ENCODE results near the gene CALM3. TPM values are rescaled to one million over a fixed set of nuclear protein-coding genes. Genes with fewer than 3 reads are reported as not detected.
A peak's percentile ranks its signal among the peaks of the same experiment; 100 is the strongest.
"Not testable (repeated sequence)": the region's sequence is repeated elsewhere in the genome, so short reads cannot be mapped to it uniquely, and the experiment has no call there.

The CALM3 gene
- polyA plus RNA-seq, 4 donors: 189 to 429 (median 298) TPM

- H3K4me3 ChIP-seq (ENCODE audit: low read depth in 1 of 3, low read length in 3 of 3); H3K27me3 ChIP-seq (ENCODE audit: control insufficient read depth in 3 of 3, insufficient read depth in 3 of 3, low read length in 3 of 3); H3K27ac ChIP-seq (ENCODE audit: low read depth in 1 of 3, low read length in 2 of 3); FAIRE-seq; H3K9me3 ChIP-seq (ENCODE audit: control insufficient read depth in 2 of 2, insufficient read depth in 1 of 2, low read depth in 1 of 2, low read length in 1 of 2); H3K36me3 ChIP-seq (ENCODE audit: control insufficient read depth in 3 of 3, insufficient read depth in 2 of 3, low read depth in 1 of 3, low read length in 3 of 3); H3K4me1 ChIP-seq (ENCODE audit: control insufficient read depth in 3 of 3, insufficient read depth in 2 of 3, low read depth in 1 of 3, low read length in 2 of 3); DNase-seq: not testable (repeated sequence)
- 87 to 88% (median 87%) methylated on average over 8 of the region's 8 CpGs for WGBS, 3 donors
These were observed 41.5 kb upstream of the CALM3 start for GRCh38 chr19:46559675-46560074.

GRCh38 chr19:46564701-46565100 is 36.4 kb upstream of the CALM3 start:
- no peaks in the 10 kb centered on the region for H3K9me3 ChIP-seq (ENCODE audit: control insufficient read depth in 2 of 2, insufficient read depth in 1 of 2, low read depth in 1 of 2, low read length in 1 of 2)
- H3K4me3 ChIP-seq (ENCODE audit: low read depth in 1 of 3, low read length in 3 of 3): no peak overlapping the region
- H3K4me1 ChIP-seq (ENCODE audit: control insufficient read depth in 3 of 3, insufficient read depth in 2 of 3, low read depth in 1 of 3, low read length in 2 of 3): no peaks in the 10 kb centered on the region
- H3K27ac ChIP-seq (ENCODE audit: low read depth in 1 of 3, low read length in 2 of 3): no peak overlapping the region
- no peak for DNase-seq
- no peak for FAIRE-seq
- no peaks in the 10 kb centered on the region for H3K27me3 ChIP-seq (ENCODE audit: control insufficient read depth in 3 of 3, insufficient read depth in 3 of 3, low read length in 3 of 3)
- no peaks in the 10 kb centered on the region for H3K36me3 ChIP-seq (ENCODE audit: control insufficient read depth in 3 of 3, insufficient read depth in 2 of 3, low read depth in 1 of 3, low read length in 3 of 3)

- no peaks in the 10 kb centered on the region for H3K36me3 ChIP-seq (ENCODE audit: control insufficient read depth in 3 of 3, insufficient read depth in 2 of 3, low read depth in 1 of 3, low read length in 3 of 3)
- DNase-seq (peak; percentile 18 to 25), FAIRE-seq (no peak)
- no peaks in the 10 kb centered on the region for H3K27me3 ChIP-seq (ENCODE audit: control insufficient read depth in 3 of 3, insufficient read depth in 3 of 3, low read length in 3 of 3)
- H3K4me3 ChIP-seq (ENCODE audit: low read depth in 1 of 3, low read length in 3 of 3): no peak overlapping the region
- H3K4me1 ChIP-seq (ENCODE audit: control insufficient read depth in 3 of 3, insufficient read depth in 2 of 3, low read depth in 1 of 3, low read length in 2 of 3): no peaks in the 10 kb centered on the region
- H3K27ac ChIP-seq (ENCODE audit: low read depth in 1 of 3, low read length in 2 of 3): no peak overlapping the region
- WGBS, 3 donors: 25 to 56% (median 55%) methylated on average over 5 of the region's 5 CpGs
- no peaks in the 10 kb centered on the region for H3K9me3 ChIP-seq (ENCODE audit: control insufficient read depth in 2 of 2, insufficient read depth in 1 of 2, low read depth in 1 of 2, low read length in 1 of 2)
These were observed 29.6 kb upstream of the CALM3 start for GRCh38 chr19:46571495-46571894.

GRCh38 chr19:46573679-46574498 is 27.2 kb upstream of the CALM3 start:
- FAIRE-seq (no peak), DNase-seq (no peak)
- 62 to 74% (median 71%) methylated on average over 8 of the region's 8 CpGs for WGBS, 3 donors

GRCh38 chr19:46574533-46574932 is 26.6 kb upstream of the CALM3 start:
- DNase-seq (no peak), FAIRE-seq (no peak)
- H3K4me3 ChIP-seq (ENCODE audit: low read depth in 1 of 3, low read length in 3 of 3): no peak overlapping the region
- no peak overlapping the region for H3K27ac ChIP-seq (ENCODE audit: low read depth in 1 of 3, low read length in 2 of 3)
- no peaks in the 10 kb centered on the region for H3K9me3 ChIP-seq (ENCODE audit: control insufficient read depth in 2 of 2, insufficient read depth in 1 of 2, low read depth in 1 of 2, low read length in 1 of 2)
- H3K4me1 ChIP-seq (ENCODE audit: control insufficient read depth in 3 of 3, insufficient read depth in 2 of 3, low read depth in 1 of 3, low read length in 2 of 3): no peaks in the 10 kb centered on the region
- no peaks in the 10 kb centered on the region for H3K27me3 ChIP-seq (ENCODE audit: control insufficient read depth in 3 of 3, insufficient read depth in 3 of 3, low read length in 3 of 3)
- WGBS, 3 donors: 57 to 73% (median 60%) methylated on average over 11 of the region's 11 CpGs
- H3K36me3 ChIP-seq (ENCODE audit: control insufficient read depth in 3 of 3, insufficient read depth in 2 of 3, low read depth in 1 of 3, low read length in 3 of 3): no peaks in the 10 kb centered on the region

More at GRCh38 chr19:46573679-46574498, 27.2 kb upstream of the CALM3 start:
- H3K36me3 ChIP-seq (ENCODE audit: control insufficient read depth in 3 of 3, insufficient read depth in 2 of 3, low read depth in 1 of 3, low read length in 3 of 3): no peaks in the 10 kb centered on the region
- H3K9me3 ChIP-seq (ENCODE audit: control insufficient read depth in 2 of 2, insufficient read depth in 1 of 2, low read depth in 1 of 2, low read length in 1 of 2): no peaks in the 10 kb centered on the region
- no peak overlapping the region for H3K4me3 ChIP-seq (ENCODE audit: low read depth in 1 of 3, low read length in 3 of 3)
- no peaks in the 10 kb centered on the region for H3K4me1 ChIP-seq (ENCODE audit: control insufficient read depth in 3 of 3, insufficient read depth in 2 of 3, low read depth in 1 of 3, low read length in 2 of 3)
- no peaks in the 10 kb centered on the region for H3K27me3 ChIP-seq (ENCODE audit: control insufficient read depth in 3 of 3, insufficient read depth in 3 of 3, low read length in 3 of 3)
- H3K27ac ChIP-seq (ENCODE audit: low read depth in 1 of 3, low read length in 2 of 3): no peak overlapping the region

GRCh38 chr19:46578450-46578849 is 22.7 kb upstream of the CALM3 start:
- DNase-seq (no peak), FAIRE-seq (no peak)
- Histone ChIP-seq H3K36me3 (ENCODE audit: control insufficient read depth in 3 of 3, insufficient read depth in 2 of 3, low read depth in 1 of 3, low read length in 3 of 3) (no peaks in the 10 kb centered on the region), H3K27me3 (ENCODE audit: control insufficient read depth in 3 of 3, insufficient read depth in 3 of 3, low read length in 3 of 3) (no peaks in the 10 kb centered on the region), H3K27ac (ENCODE audit: low read depth in 1 of 3, low read length in 2 of 3) (no peak overlapping the region), H3K9me3 (ENCODE audit: control insufficient read depth in 2 of 2, insufficient read depth in 1 of 2, low read depth in 1 of 2, low read length in 1 of 2) (peaks cover 0 to 6% of the 10 kb centered on the region in 2 donors), H3K4me1 (ENCODE audit: control insufficient read depth in 3 of 3, insufficient read depth in 2 of 3, low read depth in 1 of 3, low read length in 2 of 3) (no peaks in the 10 kb centered on the region), H3K4me3 (ENCODE audit: low read depth in 1 of 3, low read length in 3 of 3) (no peak overlapping the region)
- 91 to 95% (median 95%) methylated on average over 4 of the region's 4 CpGs for WGBS, 3 donors

- H3K27ac ChIP-seq (ENCODE audit: low read depth in 1 of 3, low read length in 2 of 3): no peak overlapping the region
These were observed 21.7 kb upstream of the CALM3 start for GRCh38 chr19:46579361-46579879.

GRCh38 chr19:46580247-46580646 is 20.9 kb upstream of the CALM3 start:
- Histone ChIP-seq H3K4me1 (ENCODE audit: control insufficient read depth in 3 of 3, insufficient read depth in 2 of 3, low read depth in 1 of 3, low read length in 2 of 3) (no peaks in the 10 kb centered on the region), H3K27ac (ENCODE audit: low read depth in 1 of 3, low read length in 2 of 3) (no peak overlapping the region), H3K36me3 (ENCODE audit: control insufficient read depth in 3 of 3, insufficient read depth in 2 of 3, low read depth in 1 of 3, low read length in 3 of 3) (no peaks in the 10 kb centered on the region), H3K27me3 (ENCODE audit: control insufficient read depth in 3 of 3, insufficient read depth in 3 of 3, low read length in 3 of 3) (no peaks in the 10 kb centered on the region), H3K4me3 (ENCODE audit: low read depth in 1 of 3, low read length in 3 of 3) (no peak overlapping the region), H3K9me3 (ENCODE audit: control insufficient read depth in 2 of 2, insufficient read depth in 1 of 2, low read depth in 1 of 2, low read length in 1 of 2) (peaks cover 0 to 6% of the 10 kb centered on the region in 2 donors)
- WGBS, 3 donors: 77 to 88% (median 78%) methylated on average over 2 of the region's 2 CpGs
- FAIRE-seq (no peak), DNase-seq (no peak)

More at GRCh38 chr19:46579361-46579879, 21.7 kb upstream of the CALM3 start:
- DNase-seq (peak in 1 of 2 donors; percentile 12), FAIRE-seq (no peak)
- Histone ChIP-seq H3K9me3 (ENCODE audit: control insufficient read depth in 2 of 2, insufficient read depth in 1 of 2, low read depth in 1 of 2, low read length in 1 of 2) (peaks cover 0 to 6% of the 10 kb centered on the region in 2 donors), H3K4me1 (ENCODE audit: control insufficient read depth in 3 of 3, insufficient read depth in 2 of 3, low read depth in 1 of 3, low read length in 2 of 3) (no peaks in the 10 kb centered on the region), H3K36me3 (ENCODE audit: control insufficient read depth in 3 of 3, insufficient read depth in 2 of 3, low read depth in 1 of 3, low read length in 3 of 3) (no peaks in the 10 kb centered on the region), H3K27me3 (ENCODE audit: control insufficient read depth in 3 of 3, insufficient read depth in 3 of 3, low read length in 3 of 3) (no peaks in the 10 kb centered on the region), H3K4me3 (ENCODE audit: low read depth in 1 of 3, low read length in 3 of 3) (no peak overlapping the region)
- 41 to 48% (median 43%) methylated on average over 8 of the region's 8 CpGs for WGBS, 3 donors
